Mesendoderm (in vitro differentiated cells): ENCODE results near the gene ARHGAP45.

Experiments
- DNase-seq: peaks from one replicate; pipeline ENCODE4 v3.0.0; 2013
- H2AK5ac ChIP-seq: 2 replicates; pipeline ENCODE4 v1.6.1; 2013; ENCODE audit warnings: low read length, inconsistent platforms
- H2BK120ac ChIP-seq: 2 replicates; pipeline ENCODE4 v1.6.1; 2013; ENCODE audit warnings: low read depth, mild to moderate bottlenecking, low read length, moderate library complexity, mixed read lengths
- H2BK15ac ChIP-seq: replicated peaks from 2 replicates; pipeline ENCODE4 v1.6.1; 2013; ENCODE audit warnings: low read depth, mild to moderate bottlenecking, moderate library complexity
- H2BK5ac ChIP-seq: 2 replicates; pipeline ENCODE4 v1.6.1; 2013; ENCODE audit warnings: low read length, inconsistent platforms
- H3K18ac ChIP-seq: 2 replicates; pipeline ENCODE4 v1.6.1; 2013; ENCODE audit warnings: mild to moderate bottlenecking, low read length, mixed read lengths
- H3K23ac ChIP-seq: one replicate; pipeline ENCODE4 v1.6.1; 2013; ENCODE audit warnings: low read length
- H3K27ac ChIP-seq: 2 replicates; pipeline ENCODE4 v1.5.1; 2013; ENCODE audit warnings: low read depth, mild to moderate bottlenecking, inconsistent platforms, low read length, moderate library complexity
- H3K27me3 ChIP-seq: 2 replicates; pipeline ENCODE4 v1.6.1; 2013; ENCODE audit warnings: low read length, control low read depth, mild to moderate bottlenecking, inconsistent platforms; ENCODE audit not compliant: insufficient read depth, poor library complexity
- H3K36me3 ChIP-seq: 2 replicates; pipeline ENCODE4 v1.6.1; 2013; ENCODE audit warnings: low read length, inconsistent platforms; ENCODE audit not compliant: control insufficient read depth, insufficient read depth
- H3K4ac ChIP-seq: one replicate; pipeline ENCODE4 v1.6.1; 2013; ENCODE audit warnings: low read depth, mild to moderate bottlenecking, low read length, moderate library complexity
- H3K4me1 ChIP-seq: 2 replicates; pipeline ENCODE4 v1.6.1; 2013; ENCODE audit warnings: low read depth, low read length, inconsistent platforms; ENCODE audit not compliant: control insufficient read depth
- H3K4me2 ChIP-seq: 2 replicates; pipeline ENCODE4 v1.6.1; 2013; ENCODE audit warnings: low read length
- H3K4me3 ChIP-seq: 2 replicates; pipeline ENCODE4 v1.5.1; 2013; ENCODE audit warnings: mild to moderate bottlenecking, low read length
- H3K56ac ChIP-seq: one replicate; pipeline ENCODE4 v1.6.1; 2013; ENCODE audit warnings: low read length
- H3K79me1 ChIP-seq: 2 replicates; pipeline ENCODE4 v1.6.1; 2013; ENCODE audit warnings: low read length, inconsistent platforms
- H3K79me2 ChIP-seq: 2 replicates; pipeline ENCODE4 v1.6.1; 2013; ENCODE audit warnings: mild to moderate bottlenecking, low read length; ENCODE audit not compliant: control insufficient read depth, insufficient read depth
- H3K9ac ChIP-seq: 2 replicates; pipeline ENCODE4 v1.6.1; 2013; ENCODE audit warnings: low read length, inconsistent platforms
- H4K5ac ChIP-seq: one replicate; pipeline ENCODE4 v1.6.1; 2013; ENCODE audit warnings: low read length
- H4K8ac ChIP-seq: one replicate; pipeline ENCODE4 v1.6.1; 2013; ENCODE audit warnings: low read depth, mild to moderate bottlenecking, control low read depth, low read length, moderate library complexity
- WGBS: extraction: QIAGEN DNeasy Blood & Tissue Kit; methylation state at CpG from one replicate; pipeline ENCODE4 v1.1.7; 2013; ENCODE audit warnings: low lambda C conversion rate, missing lambda C conversion rate; ENCODE audit not compliant: insufficient coverage; ENCODE audit errors: extremely low coverage; 5-methylcytosine and 5-hydroxymethylcytosine counted together

The ARHGAP45 gene

DNA sequence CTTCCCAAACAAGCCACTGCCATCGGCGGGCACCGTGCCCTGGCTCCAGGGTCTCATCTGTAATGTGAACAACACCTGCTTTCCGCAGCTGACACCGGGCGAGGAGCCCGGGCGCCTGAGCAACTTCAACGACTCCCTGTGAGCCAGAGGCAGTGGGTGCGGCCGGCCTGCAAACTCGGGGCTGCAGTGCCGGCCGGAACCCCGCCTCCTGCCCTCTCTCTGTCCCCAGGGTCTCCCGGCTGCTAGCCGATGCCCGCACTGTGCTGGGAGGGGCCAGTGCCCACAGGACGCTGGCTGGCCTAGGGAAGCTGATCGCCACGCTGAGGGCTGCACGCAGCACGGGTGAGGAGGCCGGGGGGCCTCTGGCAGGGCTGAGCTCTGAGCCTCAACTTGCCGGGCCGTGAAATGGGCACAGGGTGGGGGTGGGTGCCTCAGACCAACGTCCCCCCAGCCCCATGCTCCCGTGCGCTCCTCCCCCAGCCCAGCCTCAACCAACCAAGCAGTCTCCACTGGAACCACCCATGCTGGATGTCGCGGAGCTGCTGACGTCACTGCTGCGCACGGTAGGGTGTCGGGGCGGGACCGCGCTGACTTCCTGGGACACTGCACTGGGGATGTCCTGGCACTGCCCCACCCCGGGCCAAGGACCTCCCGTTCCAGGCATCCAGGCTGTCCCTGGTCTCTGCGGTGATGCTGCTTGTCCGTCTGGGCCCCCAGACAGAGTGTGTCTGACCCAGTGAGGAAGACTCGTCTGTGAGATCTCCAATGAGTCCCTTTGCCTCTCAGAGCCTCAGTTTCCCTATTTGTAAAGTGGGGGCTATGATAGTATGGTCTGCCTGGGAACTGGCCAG lies 24.9 kb upstream of the ARHGAP45 start:
- H3K9ac ChIP-seq = no peak overlapping the region
- no peaks in the 10 kb centered on the region for H3K79me2 ChIP-seq
- no peak overlapping the region for H2AK5ac ChIP-seq
- H3K36me3 ChIP-seq = no peaks in the 10 kb centered on the region
- no peak overlapping the region for H3K56ac ChIP-seq
- H4K8ac ChIP-seq = no peak overlapping the region
- no peak overlapping the region for H2BK15ac ChIP-seq
- no peak for DNase-seq
- no peak overlapping the region for H3K4ac ChIP-seq
- no peak overlapping the region for H3K23ac ChIP-seq
- H3K4me1 ChIP-seq = peaks cover 4% of the 10 kb centered on the region
- H3K27me3 ChIP-seq = no peaks in the 10 kb centered on the region
- H3K4me2 ChIP-seq = no peak overlapping the region
- H2BK120ac ChIP-seq = no peak overlapping the region
- H3K79me1 ChIP-seq = no peaks in the 10 kb centered on the region
- no peak overlapping the region for H3K4me3 ChIP-seq
- WGBS = no CpG with 5 or more reads among the region's 43 CpGs
- H4K5ac ChIP-seq = no peak overlapping the region
- no peak overlapping the region for H3K18ac ChIP-seq
- H2BK5ac ChIP-seq = no peak overlapping the region
- H3K27ac ChIP-seq = no peak overlapping the region

DNA sequence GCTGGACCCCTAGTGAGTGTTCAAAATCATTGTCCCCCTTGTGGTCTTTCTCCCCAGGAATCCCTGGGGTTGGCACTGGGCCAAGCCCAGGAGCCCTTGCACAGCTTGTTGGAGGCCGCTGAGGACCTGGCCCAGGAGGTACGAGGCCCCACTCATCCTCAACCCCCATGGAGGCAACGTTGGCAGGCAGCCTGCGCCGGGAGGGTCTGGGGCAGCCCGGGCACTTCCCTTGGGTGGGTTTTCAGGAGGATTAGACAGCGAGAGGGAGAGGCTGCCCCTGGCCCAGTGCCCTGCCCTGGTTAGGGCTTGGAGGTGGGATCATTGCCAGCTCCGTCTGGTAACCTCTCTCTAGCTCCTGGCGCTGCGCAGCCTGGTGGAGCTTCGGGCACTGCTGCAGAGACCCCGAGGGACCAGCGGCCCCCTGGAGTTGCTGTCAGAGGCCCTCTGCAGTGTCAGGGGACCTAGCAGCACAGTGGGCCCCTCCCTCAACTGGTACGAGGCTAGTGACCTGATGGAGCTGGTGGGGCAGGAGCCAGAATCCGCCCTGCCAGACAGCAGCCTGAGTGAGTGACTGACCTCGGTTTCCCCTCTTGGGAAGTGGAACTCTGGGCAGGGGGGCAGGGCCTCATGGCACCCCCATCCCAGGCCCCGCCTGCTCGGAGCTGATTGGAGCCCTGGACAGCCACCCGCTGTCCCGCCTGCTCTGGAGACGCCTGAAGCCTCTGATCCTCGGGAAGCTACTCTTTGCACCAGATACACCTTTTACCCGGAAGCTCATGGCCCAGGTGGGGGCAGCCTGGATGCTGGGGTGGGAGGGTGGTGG lies 24.1 kb upstream of the ARHGAP45 start:
- Histone ChIP-seq H3K27me3 (no peaks in the 10 kb centered on the region), H2BK15ac (no peak overlapping the region), H4K8ac (no peak overlapping the region), H2AK5ac (no peak overlapping the region), H3K79me1 (no peaks in the 10 kb centered on the region), H3K4me2 (no peak overlapping the region), H3K18ac (no peak overlapping the region), H3K9ac (no peak overlapping the region), H3K36me3 (no peaks in the 10 kb centered on the region), H3K23ac (no peak overlapping the region), H3K27ac (no peak overlapping the region), H3K4me3 (no peak overlapping the region), H2BK5ac (no peak overlapping the region), H3K4me1 (peaks cover 4% of the 10 kb centered on the region), H3K79me2 (no peaks in the 10 kb centered on the region), H2BK120ac (no peak overlapping the region), H3K56ac (no peak overlapping the region), H4K5ac (no peak overlapping the region), H3K4ac (no peak overlapping the region)
- no CpG with 5 or more reads among the region's 23 CpGs for WGBS
- DNase-seq = no peak

DNA sequence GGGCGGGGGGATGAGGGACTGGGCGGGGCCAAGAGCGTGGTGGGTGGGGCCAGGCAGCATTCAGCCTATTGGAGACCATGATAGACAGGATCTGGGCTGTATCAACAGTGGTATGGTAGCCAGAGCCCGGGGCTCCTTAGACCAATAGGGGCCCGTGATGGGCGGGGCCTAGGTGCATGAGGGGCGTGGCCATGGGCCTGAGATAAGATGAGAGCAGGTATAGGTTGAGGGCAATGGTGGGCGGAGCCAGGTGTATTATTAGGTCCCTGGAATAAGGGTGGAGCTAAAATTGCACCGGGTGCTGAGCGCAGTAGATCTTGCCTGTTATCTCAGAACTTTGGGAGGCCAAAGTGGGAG lies 21.7 kb upstream of the ARHGAP45 start:
- Histone ChIP-seq H3K56ac (no peak overlapping the region), H3K27ac (no peak overlapping the region), H4K8ac (no peak overlapping the region), H3K18ac (no peak overlapping the region), H3K79me2 (no peaks in the 10 kb centered on the region), H3K23ac (no peak overlapping the region), H2BK5ac (no peak overlapping the region), H3K4me1 (peaks cover 4% of the 10 kb centered on the region), H2BK120ac (no peak overlapping the region), H3K79me1 (no peaks in the 10 kb centered on the region), H3K4ac (no peak overlapping the region), H4K5ac (no peak overlapping the region), H3K36me3 (no peaks in the 10 kb centered on the region), H2AK5ac (no peak overlapping the region), H3K27me3 (no peaks in the 10 kb centered on the region), H3K4me3 (no peak overlapping the region), H3K4me2 (no peak overlapping the region), H2BK15ac (no peak overlapping the region), H3K9ac (no peak overlapping the region)
- WGBS = no CpG with 5 or more reads among the region's 10 CpGs
- DNase-seq = peak; percentile 93

DNA sequence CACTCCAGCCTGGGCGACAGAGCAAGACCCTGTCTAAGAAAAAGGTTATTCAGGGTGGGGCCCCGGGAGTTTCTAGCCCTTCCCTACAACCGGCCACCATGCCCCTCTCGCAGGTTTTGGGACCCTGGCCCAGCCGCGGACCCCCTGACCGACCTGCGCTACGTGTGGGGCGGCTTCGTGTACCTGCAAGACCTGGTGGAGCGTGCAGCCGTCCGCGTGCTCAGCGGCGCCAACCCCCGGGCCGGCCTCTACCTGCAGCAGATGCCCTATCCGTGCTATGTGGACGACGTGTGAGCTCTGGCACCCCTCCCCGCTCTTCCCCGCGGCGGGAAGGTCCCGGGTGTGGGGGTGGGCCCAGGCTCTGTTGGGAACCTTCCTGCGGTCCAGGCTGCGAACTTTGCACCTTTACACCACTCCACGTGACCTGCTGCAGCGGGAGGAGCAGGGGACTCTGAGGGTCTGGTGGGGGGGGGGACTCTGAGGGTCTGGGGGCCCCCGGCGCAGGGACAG lies 20.8 kb upstream of the ARHGAP45 start:
- no peaks in the 10 kb centered on the region for H3K79me2 ChIP-seq
- H4K8ac ChIP-seq = no peak overlapping the region
- no peak overlapping the region for H3K4me3 ChIP-seq
- WGBS = no CpG with 5 or more reads among the region's 33 CpGs
- H2AK5ac ChIP-seq = no peak overlapping the region
- H3K4ac ChIP-seq = no peak overlapping the region
- H3K79me1 ChIP-seq = no peaks in the 10 kb centered on the region
- no peaks in the 10 kb centered on the region for H3K4me1 ChIP-seq
- no peak overlapping the region for H4K5ac ChIP-seq
- DNase-seq = no peak
- no peak overlapping the region for H2BK5ac ChIP-seq
- H3K36me3 ChIP-seq = no peaks in the 10 kb centered on the region
- no peak overlapping the region for H3K27ac ChIP-seq
- no peak overlapping the region for H2BK120ac ChIP-seq
- no peak overlapping the region for H3K56ac ChIP-seq
- no peaks in the 10 kb centered on the region for H3K27me3 ChIP-seq
- no peak overlapping the region for H3K23ac ChIP-seq
- H2BK15ac ChIP-seq = no peak overlapping the region
- H3K9ac ChIP-seq = no peak overlapping the region
- H3K4me2 ChIP-seq = no peak overlapping the region
- no peak overlapping the region for H3K18ac ChIP-seq

DNA sequence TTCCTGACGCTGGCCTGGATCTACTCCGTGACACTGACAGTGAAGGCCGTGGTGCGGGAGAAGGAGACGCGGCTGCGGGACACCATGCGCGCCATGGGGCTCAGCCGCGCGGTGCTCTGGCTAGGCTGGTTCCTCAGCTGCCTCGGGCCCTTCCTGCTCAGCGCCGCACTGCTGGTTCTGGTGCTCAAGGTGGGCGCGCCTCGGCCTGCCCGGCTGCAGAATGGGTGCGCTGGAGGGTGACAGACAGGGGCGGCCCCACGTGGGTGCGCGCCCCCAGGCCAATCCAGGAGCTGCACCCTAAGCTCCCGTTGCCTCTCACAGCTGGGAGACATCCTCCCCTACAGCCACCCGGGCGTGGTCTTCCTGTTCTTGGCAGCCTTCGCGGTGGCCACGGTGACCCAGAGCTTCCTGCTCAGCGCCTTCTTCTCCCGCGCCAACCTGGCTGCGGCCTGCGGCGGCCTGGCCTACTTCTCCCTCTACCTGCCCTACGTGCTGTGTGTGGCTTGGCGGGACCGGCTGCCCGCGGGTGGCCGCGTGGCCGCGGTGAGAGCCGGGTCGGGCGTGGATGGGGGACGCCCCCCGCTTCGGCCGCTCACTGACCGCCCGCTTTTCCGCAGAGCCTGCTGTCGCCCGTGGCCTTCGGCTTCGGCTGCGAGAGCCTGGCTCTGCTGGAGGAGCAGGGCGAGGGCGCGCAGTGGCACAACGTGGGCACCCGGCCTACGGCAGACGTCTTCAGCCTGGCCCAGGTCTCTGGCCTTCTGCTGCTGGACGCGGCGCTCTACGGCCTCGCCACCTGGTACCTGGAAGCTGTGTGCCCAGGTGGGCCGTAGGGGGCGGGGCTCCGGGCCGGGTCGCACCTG lies 19.9 kb upstream of the ARHGAP45 start:
- no peak overlapping the region for H3K27ac ChIP-seq
- no peak overlapping the region for H4K8ac ChIP-seq
- no peak overlapping the region for H2BK5ac ChIP-seq
- no peak for DNase-seq
- no peaks in the 10 kb centered on the region for H3K79me1 ChIP-seq
- no peak overlapping the region for H2AK5ac ChIP-seq
- H3K36me3 ChIP-seq = no peaks in the 10 kb centered on the region
- H3K9ac ChIP-seq = no peak overlapping the region
- H3K27me3 ChIP-seq = no peaks in the 10 kb centered on the region
- no peak overlapping the region for H2BK120ac ChIP-seq
- no peaks in the 10 kb centered on the region for H3K4me1 ChIP-seq
- no peak overlapping the region for H3K4ac ChIP-seq
- H3K56ac ChIP-seq = no peak overlapping the region
- H3K23ac ChIP-seq = no peak overlapping the region
- H3K79me2 ChIP-seq = no peaks in the 10 kb centered on the region
- H4K5ac ChIP-seq = no peak overlapping the region
- no peak overlapping the region for H2BK15ac ChIP-seq
- no peak overlapping the region for H3K4me3 ChIP-seq
- no peak overlapping the region for H3K18ac ChIP-seq
- no peak overlapping the region for H3K4me2 ChIP-seq
- WGBS = no CpG with 5 or more reads among the region's 77 CpGs
